Fibroblast of gingiva (primary cell): Measurements from ENCODE around the gene PYURF.

Experiments used
- DNase-seq: peaks from one replicate; pipeline ENCODE4 v3.0.0-alpha.2; 2011; ENCODE audit warnings: low read depth

PYURF gene

DNA sequence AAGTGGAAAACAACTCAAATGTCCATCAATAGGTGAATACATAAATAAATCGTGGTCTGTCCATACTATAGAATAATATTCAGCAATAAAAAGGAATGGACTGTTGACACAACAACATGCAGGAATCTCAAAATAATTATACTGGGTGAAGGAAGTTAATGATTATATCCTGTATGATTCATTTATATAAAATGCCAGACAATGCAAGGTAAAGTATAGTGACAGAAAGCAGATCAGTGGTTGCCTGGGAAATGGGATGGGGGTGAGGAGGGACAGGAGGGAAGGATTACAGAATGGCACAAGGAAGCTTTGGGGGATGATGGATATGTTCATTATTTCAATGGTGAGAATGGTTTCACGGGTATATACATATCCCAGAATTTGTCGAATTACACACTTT, 12.3 kb downstream of the PYURF start:
- DNase-seq = no peak

- no peak for DNase-seq
Measured at GRCh38 chr4:88503344-88503743, 20.2 kb downstream of the PYURF start.

GRCh38 chr4:88497859-88498409, 25.6 kb downstream of the PYURF start:
- no peak for DNase-seq

DNA sequence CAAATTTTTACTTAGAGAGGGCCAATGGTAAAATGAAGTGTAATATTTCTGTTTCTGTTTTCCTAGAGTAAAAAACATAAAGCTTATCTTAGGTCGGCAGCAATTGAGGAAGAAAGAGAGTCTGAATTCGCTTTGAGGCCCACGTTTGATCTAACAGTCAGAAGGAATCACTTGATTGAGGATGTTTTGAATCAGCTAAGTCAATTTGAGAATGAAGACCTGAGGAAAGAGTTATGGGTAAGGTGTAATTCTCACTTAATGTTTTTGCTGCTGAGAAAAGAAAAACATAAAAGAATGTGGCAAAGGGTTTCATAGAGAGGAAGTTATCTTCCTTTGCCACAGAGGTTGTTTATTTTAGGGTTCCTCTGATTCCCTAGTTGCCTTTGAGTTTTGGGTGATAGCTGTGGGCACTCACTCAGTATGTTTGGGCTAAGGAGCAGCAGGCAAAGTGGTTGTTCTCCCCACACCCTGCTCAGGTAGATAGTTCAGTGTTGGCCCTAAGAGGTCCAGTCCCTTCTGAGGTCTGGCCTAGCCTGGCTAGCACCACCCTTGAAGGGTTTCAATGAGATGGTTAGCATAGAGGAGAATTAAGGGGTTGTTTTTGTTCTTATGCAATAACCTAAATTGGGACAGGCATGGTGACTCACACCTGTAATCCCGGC, 34.3 kb downstream of the PYURF start:
- DNase-seq = no peak

DNA sequence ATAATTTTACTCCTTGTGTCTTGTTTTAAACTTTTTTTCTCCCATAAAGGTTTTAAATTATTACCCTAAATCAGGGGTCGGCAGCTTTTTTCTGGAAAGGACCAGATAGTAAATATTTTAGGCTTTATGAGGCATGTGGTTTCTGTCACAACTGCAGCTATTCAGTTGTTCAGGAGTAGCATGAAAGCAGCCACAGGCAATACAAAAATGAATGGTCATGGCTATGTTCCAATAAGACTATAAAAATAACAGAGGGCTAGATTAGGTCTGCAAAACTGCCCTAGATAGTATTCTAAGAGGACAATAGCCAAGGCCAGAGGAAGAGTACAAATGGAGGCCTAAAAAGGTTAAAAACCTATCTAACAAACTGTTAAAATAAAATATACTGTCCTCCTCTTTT, 42.0 kb downstream of the PYURF start:
- no peak for DNase-seq

DNA sequence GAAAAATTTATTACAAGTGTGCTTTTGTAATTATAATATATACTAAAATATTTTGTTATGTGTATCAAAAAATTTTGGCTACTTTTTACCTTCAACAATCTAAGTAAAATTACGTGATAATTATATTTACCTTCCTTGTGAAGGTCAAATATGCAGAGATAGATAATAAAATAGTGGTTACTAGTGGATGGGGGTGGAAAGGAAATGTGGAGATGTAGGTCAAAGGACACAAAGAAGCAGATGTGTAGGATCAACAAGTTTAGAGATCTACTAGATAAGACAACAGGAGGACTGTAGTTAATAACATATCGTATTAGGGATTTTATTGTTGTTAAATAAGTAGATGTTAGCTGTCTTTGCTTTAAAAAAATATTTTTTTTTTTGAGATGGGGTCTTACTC, 45.3 kb downstream of the PYURF start:
- DNase-seq = no peak

DNA sequence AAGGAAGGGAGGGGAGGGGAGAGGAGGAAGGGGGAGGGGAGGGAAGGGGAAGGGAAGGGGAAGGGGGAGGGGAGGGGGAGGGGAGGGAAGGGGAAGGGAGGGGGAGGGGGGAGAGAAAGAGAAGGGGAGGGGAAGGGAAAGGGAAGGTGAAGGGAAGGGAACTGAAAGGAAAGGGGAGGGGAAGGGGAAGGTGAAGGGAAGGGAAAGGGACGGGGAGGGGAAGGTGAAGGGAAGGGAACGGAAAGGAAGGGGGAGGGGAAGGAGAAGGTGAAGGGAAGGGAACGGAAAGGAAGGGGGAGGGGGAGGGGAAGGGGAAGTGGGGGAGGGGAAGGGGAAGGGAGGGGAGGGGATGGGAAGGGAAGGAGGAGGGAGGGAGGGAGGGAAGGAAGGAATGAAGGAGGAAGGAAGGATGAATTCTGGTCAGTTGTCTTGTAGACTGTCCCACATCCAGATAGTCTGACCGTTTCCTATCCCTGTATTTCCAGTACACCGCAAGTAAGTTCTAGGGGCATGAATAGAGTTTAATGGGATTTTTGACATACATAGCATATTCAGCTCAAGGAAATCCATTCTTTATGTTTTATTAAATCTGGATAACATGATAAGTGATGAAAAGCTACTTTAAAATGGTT, 46.2 kb downstream of the PYURF start:
- DNase-seq = no peak
